HUES64 (cell line): Measurements from ENCODE around the gene TMC1.

Experiments used
- H3K27ac ChIP-seq: 2 replicates; pipeline ENCODE4 v1.7.0; 2013; ENCODE audit warnings: low read depth, low read length, inconsistent platforms
- H3K27me3 ChIP-seq: 2 replicates; pipeline ENCODE4 v1.6.1; 2013; ENCODE audit warnings: mild to moderate bottlenecking, low read length; ENCODE audit not compliant: insufficient read depth
- H3K36me3 ChIP-seq: 2 replicates; pipeline ENCODE4 v1.6.1; 2013; ENCODE audit warnings: mild to moderate bottlenecking, low read length; ENCODE audit not compliant: insufficient read depth
- H3K4me1 ChIP-seq: 2 replicates; pipeline ENCODE4 v1.6.1; 2013; ENCODE audit warnings: mild to moderate bottlenecking, low read length, moderate library complexity; ENCODE audit not compliant: insufficient read depth
- H3K4me3 ChIP-seq: 2 replicates; pipeline ENCODE4 v1.5.1; 2013; ENCODE audit warnings: mild to moderate bottlenecking, low read length, moderate library complexity
- H3K9ac ChIP-seq: 2 replicates; pipeline ENCODE4 v1.6.1; 2013; ENCODE audit warnings: mild to moderate bottlenecking, low read depth, low read length
- H3K9me3 ChIP-seq: 2 replicates; pipeline ENCODE4 v1.6.1; 2013; ENCODE audit warnings: low read depth, low read length; ENCODE audit not compliant: insufficient read depth
- WGBS: fragments of 150-250, 120-280 bp; methylation state at CpG from one replicate; pipeline ENCODE4 v1.1.7; 2013; ENCODE audit warnings: missing lambda C conversion rate; 5-methylcytosine and 5-hydroxymethylcytosine counted together

TMC1 gene

DNA sequence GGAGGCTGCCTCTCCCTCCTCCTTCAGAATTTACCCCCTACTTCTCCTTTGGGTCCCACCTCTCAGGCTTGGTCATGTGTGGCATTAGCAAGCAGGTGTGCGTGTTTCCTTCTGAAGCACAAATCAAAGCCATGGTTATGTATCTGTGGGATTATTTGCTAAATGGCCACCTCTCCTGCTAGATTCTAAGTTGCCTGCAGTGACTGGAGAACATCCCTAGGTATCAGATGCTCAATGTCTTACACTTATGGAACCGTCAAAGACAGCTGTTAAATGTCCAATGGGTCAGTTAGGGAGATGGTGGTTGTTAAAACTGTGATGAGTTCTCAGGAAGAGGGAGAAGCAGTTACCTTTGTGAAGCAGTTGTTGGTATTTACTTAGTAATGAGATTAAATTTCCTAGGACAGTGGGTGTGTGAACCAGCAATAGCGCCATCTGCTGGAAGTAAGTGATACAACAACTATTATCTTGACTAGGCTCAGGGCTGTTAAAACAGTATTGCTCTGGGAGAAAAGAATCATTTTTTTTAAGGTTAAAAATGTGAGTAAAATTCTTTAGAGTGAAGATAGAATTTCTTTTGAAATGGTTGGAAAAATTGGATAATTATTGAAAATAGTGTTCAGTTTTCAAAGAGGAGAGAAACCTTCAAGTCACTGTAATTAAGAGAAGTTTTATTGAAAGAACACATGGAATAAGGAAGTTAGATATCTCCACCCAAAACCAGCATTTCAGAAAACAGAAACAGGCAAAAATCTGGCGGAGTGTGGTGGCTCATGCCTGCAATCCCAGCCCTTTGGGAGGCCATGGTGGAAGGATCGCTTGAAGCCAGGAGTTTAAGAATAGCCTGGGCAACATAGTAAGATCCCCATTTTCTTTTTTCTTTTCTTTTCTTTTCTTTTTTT is 71.3 kb downstream of the TMC1 start:
- Histone ChIP-seq H3K27me3 (no peaks in the 10 kb centered on the region), H3K4me1 (peaks cover 17% of the 10 kb centered on the region), H3K4me3 (no peak overlapping the region), H3K9me3 (no peaks in the 10 kb centered on the region), H3K36me3 (no peaks in the 10 kb centered on the region), H3K9ac (no peak overlapping the region), H3K27ac (no peak overlapping the region)
- WGBS = 65% methylated on average over 5 of the region's 5 CpGs

GRCh38 chr9:72596451-72597180 is 75.2 kb downstream of the TMC1 start:
- 87% methylated on average over 6 of the region's 6 CpGs for WGBS
- Histone ChIP-seq H3K27ac (no peak overlapping the region), H3K9me3 (no peaks in the 10 kb centered on the region), H3K9ac (no peak overlapping the region), H3K4me3 (no peak overlapping the region), H3K4me1 (peaks cover 9% of the 10 kb centered on the region; the same call in 1 of the 2 replicates), H3K36me3 (no peaks in the 10 kb centered on the region), H3K27me3 (no peaks in the 10 kb centered on the region)

GRCh38 chr9:72597181-72597517 is 75.7 kb downstream of the TMC1 start:
- 92% methylated on average over 6 of the region's 8 CpGs for WGBS
- Histone ChIP-seq H3K4me1 (peaks cover 9% of the 10 kb centered on the region; the same call in 1 of the 2 replicates), H3K36me3 (no peaks in the 10 kb centered on the region), H3K4me3 (no peak overlapping the region), H3K9me3 (no peaks in the 10 kb centered on the region), H3K27ac (no peak overlapping the region), H3K9ac (no peak overlapping the region), H3K27me3 (no peaks in the 10 kb centered on the region)

DNA sequence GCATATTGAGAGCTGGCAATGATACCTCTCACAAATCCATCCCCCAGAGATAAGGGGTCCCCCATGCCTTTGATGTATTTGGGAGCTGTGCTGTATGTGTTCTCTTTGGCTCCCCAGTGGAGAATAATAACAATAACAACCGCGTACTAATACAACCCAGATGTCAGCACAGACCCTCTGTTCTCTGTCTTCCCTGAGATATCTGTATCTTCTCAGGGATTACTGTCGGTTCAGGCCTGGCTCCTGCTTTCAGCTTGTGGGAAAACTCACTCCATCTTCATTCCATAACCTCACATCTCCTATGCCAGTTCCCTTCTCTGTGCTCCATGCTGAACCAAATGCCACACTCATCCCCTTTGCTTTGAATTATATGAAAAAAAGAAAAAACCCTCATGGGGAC is 76.2 kb downstream of the TMC1 start:
- H3K36me3 ChIP-seq = no peaks in the 10 kb centered on the region
- 92% methylated on average over 3 of the region's 3 CpGs for WGBS
- no peaks in the 10 kb centered on the region for H3K27me3 ChIP-seq
- H3K4me3 ChIP-seq = no peak overlapping the region
- H3K4me1 ChIP-seq = peaks cover 5% of the 10 kb centered on the region; the same call in 1 of the 2 replicates
- no peak overlapping the region for H3K27ac ChIP-seq
- no peak overlapping the region for H3K9ac ChIP-seq
- no peaks in the 10 kb centered on the region for H3K9me3 ChIP-seq

GRCh38 chr9:72598639-72599038 is 77.2 kb downstream of the TMC1 start:
- Histone ChIP-seq H3K36me3 (no peaks in the 10 kb centered on the region), H3K9me3 (no peaks in the 10 kb centered on the region), H3K4me1 (peaks cover 5% of the 10 kb centered on the region; the same call in 1 of the 2 replicates), H3K27me3 (no peaks in the 10 kb centered on the region), H3K4me3 (no peak overlapping the region), H3K9ac (no peak overlapping the region), H3K27ac (no peak overlapping the region)
- WGBS = no CpG with 5 or more reads among the region's 3 CpGs

DNA sequence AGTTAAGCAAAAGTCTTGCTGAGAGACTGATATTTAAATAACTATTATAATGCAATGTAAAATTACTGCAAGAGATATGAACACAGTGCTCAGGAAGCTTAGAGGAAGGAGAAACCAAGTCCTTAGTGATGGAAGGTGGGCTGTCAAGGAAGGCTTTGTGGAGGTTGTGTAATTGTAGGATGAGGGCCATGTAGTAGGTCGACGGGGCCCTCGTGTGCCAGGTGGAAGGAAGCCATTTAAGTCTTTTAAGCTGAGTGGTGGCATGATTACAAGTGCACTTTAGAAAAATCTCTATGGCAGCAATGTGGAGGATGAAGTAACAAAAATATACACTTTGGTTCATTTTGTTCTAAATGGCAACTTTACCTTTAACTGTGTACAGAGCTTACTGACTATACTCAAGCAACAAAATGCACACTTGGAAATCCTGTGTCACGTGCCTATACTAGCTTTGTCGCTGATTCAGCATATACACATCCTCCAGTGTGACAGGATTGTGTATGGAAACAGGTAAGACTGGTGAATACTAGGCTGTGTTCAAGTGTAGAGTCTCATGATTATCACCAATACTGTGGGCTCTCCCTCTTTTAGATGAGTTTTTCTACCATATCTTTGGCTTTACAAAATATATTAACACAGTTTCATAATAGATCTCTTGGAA is 78.6 kb downstream of the TMC1 start:
- 90% methylated on average over 5 of the region's 5 CpGs for WGBS
- Histone ChIP-seq H3K4me1 (peaks cover 5% of the 10 kb centered on the region; the same call in 1 of the 2 replicates), H3K9ac (no peak overlapping the region), H3K36me3 (no peaks in the 10 kb centered on the region), H3K27me3 (no peaks in the 10 kb centered on the region), H3K4me3 (no peak overlapping the region), H3K27ac (no peak overlapping the region), H3K9me3 (no peaks in the 10 kb centered on the region)

DNA sequence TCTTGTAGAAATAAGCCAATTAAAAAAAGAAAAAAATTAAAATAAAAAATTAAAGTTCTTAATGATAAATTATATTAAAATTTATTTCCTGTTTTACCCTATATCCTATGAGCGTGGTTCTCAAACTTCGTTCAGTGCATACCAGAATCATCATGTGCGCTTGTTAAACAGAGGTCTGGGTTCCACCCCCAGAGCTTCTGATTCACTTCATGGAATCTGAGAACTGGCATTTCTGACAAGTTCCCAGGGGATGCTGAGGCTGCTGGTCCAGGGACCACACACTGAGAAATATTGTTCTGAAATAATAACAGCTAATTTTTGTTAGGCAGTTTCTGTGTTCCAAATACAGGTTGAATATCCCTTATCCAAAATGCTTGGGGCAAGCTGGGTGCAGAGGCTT is 79.3 kb downstream of the TMC1 start:
- Histone ChIP-seq H3K9me3 (no peaks in the 10 kb centered on the region), H3K27ac (no peak overlapping the region), H3K27me3 (no peaks in the 10 kb centered on the region), H3K4me1 (peaks cover 5% of the 10 kb centered on the region; the same call in 1 of the 2 replicates), H3K9ac (no peak overlapping the region), H3K36me3 (no peaks in the 10 kb centered on the region), H3K4me3 (no peak overlapping the region)
- WGBS = 96% methylated on average over 3 of the region's 3 CpGs

DNA sequence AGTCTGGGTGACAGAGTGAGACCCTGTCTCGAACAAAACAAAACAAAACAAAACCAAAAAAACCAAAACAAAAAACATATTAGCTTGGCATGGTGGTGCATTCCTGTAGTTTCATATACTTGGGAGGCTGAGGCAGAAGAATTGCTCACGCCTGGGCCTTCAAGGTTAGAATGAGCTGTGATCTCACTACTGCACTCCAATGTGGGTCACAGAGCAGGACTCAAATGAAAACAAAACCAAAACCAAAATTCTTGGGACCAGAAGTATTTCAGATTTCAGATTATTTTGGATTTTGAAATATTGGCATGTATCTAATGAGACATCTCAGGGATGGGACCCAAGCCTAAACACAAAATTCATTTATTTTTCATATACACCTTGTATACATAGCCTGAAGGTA is 80.2 kb downstream of the TMC1 start:
- Histone ChIP-seq H3K9me3 (no peaks in the 10 kb centered on the region), H3K4me1 (peaks cover 3% of the 10 kb centered on the region; the same call in 1 of the 2 replicates), H3K36me3 (no peaks in the 10 kb centered on the region), H3K27me3 (no peaks in the 10 kb centered on the region), H3K9ac (no peak overlapping the region), H3K4me3 (no peak overlapping the region), H3K27ac (no peak overlapping the region)
- WGBS = 78% methylated on average over 2 of the region's 2 CpGs

DNA sequence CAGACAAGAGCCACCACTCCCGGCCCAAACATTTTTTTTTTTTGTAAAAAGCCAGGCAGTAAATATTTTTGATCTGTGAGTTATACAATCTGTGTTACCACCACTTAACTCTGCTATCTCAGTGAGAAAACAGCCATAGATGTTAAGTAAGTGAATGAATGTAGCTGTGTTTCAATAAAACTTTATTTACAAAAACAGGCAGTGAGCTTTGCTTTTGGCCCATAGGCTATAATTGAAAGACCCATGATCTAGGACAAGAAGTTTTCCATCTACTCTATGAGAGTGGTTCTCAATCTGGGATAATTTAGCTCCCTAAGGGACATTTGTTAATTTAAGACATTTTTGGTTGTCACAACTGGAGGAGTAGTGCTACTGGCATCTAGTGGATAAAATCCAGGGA is 91.0 kb downstream of the TMC1 start:
- no peaks in the 10 kb centered on the region for H3K27me3 ChIP-seq
- WGBS = no CpG with 5 or more reads among the region's 1 CpG
- H3K4me1 ChIP-seq = no peaks in the 10 kb centered on the region; the same call in 1 of the 2 replicates
- no peaks in the 10 kb centered on the region for H3K9me3 ChIP-seq
- H3K9ac ChIP-seq = no peak overlapping the region
- no peak overlapping the region for H3K27ac ChIP-seq
- H3K36me3 ChIP-seq = no peaks in the 10 kb centered on the region
- no peak overlapping the region for H3K4me3 ChIP-seq

DNA sequence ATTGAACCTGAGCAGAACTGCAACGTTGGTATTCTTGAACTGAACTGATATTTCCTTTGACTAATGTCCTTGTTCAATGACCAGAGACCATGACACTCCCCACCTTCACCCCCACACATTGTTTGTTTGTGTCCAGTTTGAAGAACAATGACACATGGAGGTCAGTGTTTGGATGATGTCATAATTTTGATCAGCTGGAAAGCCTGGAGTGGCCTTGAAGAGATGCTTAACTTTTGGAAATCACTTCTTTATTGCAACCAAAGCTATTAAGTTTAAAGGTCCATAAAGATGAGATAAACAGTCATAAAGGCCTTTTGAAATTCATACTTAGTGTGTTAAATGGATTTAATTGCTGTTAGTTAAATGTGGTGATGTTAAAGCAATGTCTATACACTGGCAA is 92.7 kb downstream of the TMC1 start:
- no peaks in the 10 kb centered on the region for H3K27me3 ChIP-seq
- H3K4me1 ChIP-seq = no peaks in the 10 kb centered on the region; the same call in 1 of the 2 replicates
- no peaks in the 10 kb centered on the region for H3K36me3 ChIP-seq
- H3K9me3 ChIP-seq = no peaks in the 10 kb centered on the region
- H3K4me3 ChIP-seq = no peak overlapping the region
- WGBS = 33% methylated on average over 1 of the region's 1 CpG
- no peak overlapping the region for H3K9ac ChIP-seq
- H3K27ac ChIP-seq = no peak overlapping the region

GRCh38 chr9:72615931-72616330 is 94.5 kb downstream of the TMC1 start:
- no peak overlapping the region for H3K9ac ChIP-seq
- H3K27ac ChIP-seq = no peak overlapping the region
- H3K4me1 ChIP-seq = no peaks in the 10 kb centered on the region; the same call in 1 of the 2 replicates
- H3K36me3 ChIP-seq = no peaks in the 10 kb centered on the region
- 92% methylated on average over 6 of the region's 6 CpGs for WGBS
- H3K4me3 ChIP-seq = no peak overlapping the region
- H3K9me3 ChIP-seq = no peaks in the 10 kb centered on the region
- H3K27me3 ChIP-seq = no peaks in the 10 kb centered on the region
